GM21367 (cell line): ENCODE measurements around the gene LSM14A.

ENCODE experiments used
- ATAC-seq: cut with Tn5 transposase; IDR thresholded peaks from one replicate; pipeline ENCODE4 v1.9.1; 2021; ENCODE audit not compliant: unreplicated experiment

LSM14A gene

DNA sequence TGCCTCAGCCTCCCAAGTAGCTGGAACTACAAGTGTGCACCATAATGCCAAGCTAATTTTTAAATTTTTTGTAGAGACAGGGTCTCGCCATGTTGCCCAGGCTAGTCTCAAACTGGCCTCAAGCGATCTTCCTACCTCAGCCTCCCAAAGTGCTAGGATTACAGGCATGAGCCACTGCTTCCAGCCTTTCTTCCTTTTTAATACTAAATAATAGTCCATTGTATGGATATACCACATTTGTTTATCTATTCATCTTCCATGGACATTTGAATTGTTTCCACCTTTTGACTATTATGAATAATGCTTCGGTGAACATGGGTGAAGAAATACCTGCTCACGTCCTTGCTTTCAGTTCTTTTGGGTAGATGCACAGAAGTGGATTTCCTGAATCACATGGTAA lies 106.5 kb downstream of the LSM14A start:
- no peak for ATAC-seq
